22Rv1 (cell line): ENCODE results near the gene SPRN.

ENCODE experiments used
- ZFX ChIP-seq: fragments of 450-650 bp; IDR thresholded peaks from 2 replicates; pipeline ENCODE4 v1.6.1; 2017; ENCODE audit warnings: antibody characterized with exemption, borderline replicate concordance
- TF ChIP-seq, protein P1 (sequence below): fragments of 450-650 bp; IDR thresholded peaks from 2 replicates; pipeline ENCODE4 v1.5.1; 2017; ENCODE audit warnings: mild to moderate bottlenecking

- TF ChIP-seq, protein P1, sequence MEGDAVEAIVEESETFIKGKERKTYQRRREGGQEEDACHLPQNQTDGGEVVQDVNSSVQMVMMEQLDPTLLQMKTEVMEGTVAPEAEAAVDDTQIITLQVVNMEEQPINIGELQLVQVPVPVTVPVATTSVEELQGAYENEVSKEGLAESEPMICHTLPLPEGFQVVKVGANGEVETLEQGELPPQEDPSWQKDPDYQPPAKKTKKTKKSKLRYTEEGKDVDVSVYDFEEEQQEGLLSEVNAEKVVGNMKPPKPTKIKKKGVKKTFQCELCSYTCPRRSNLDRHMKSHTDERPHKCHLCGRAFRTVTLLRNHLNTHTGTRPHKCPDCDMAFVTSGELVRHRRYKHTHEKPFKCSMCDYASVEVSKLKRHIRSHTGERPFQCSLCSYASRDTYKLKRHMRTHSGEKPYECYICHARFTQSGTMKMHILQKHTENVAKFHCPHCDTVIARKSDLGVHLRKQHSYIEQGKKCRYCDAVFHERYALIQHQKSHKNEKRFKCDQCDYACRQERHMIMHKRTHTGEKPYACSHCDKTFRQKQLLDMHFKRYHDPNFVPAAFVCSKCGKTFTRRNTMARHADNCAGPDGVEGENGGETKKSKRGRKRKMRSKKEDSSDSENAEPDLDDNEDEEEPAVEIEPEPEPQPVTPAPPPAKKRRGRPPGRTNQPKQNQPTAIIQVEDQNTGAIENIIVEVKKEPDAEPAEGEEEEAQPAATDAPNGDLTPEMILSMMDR: no peak
- TF ChIP-seq ZFX: no peak
These were observed 4.4 kb downstream of the SPRN start for GRCh38 chr10:133420028-133420427.
